Naive thymus-derived CD4-positive, alpha-beta T cell (primary cell): ENCODE data around the gene STON1. TPM values are rescaled to one million over a fixed set of nuclear protein-coding genes. Genes with fewer than 3 reads are reported as not detected.

ENCODE experiments used
- ATAC-seq: fragments of 150-1000 bp; cut with Tn5 transposase; 2 replicates; pipeline ENCODE4 v1.10.0; 2021; ENCODE audit warnings: mild to moderate bottlenecking, moderate library complexity
- CTCF ChIA-PET: fragments of 350-600 bp; sonication (Branson Sonifier 250); formaldehyde crosslinking; loops from one replicate; lab custom pipeline; 2021; ENCODE audit warnings: antibody characterized with exemption; lab: Charles Lee
- POLR2A ChIA-PET: fragments of 350-600 bp; sonication (Branson Sonifier 250); formaldehyde crosslinking; loops from one replicate; lab custom pipeline; 2021; ENCODE audit warnings: antibody characterized with exemption, inconsistent platforms; lab: Charles Lee
- DNase-seq, 9 donors: peaks; one replicate each; pipeline versions ENCODE4 v3.0.0 to v3.0.0-alpha.2; 2020 to 2022; ENCODE audit warnings: mixed read lengths in 1 of 9
- H3K27ac ChIP-seq: one replicate; pipeline ENCODE4 v1.7.0; 2013; ENCODE audit warnings: mild to moderate bottlenecking, low read depth, low read length, moderate library complexity
- H3K27me3 ChIP-seq, 2 donors: one replicate each; pipeline ENCODE4 v1.7.0; 2013; ENCODE audit warnings: low read length in 2 of 2, mild to moderate bottlenecking in 2 of 2, moderate library complexity in 2 of 2; ENCODE audit not compliant: control insufficient read depth in 2 of 2, insufficient read depth in 2 of 2
- H3K36me3 ChIP-seq, 3 experiments: 1 replicate in 2 of 3; 2 replicates in 1 of 3; pipeline ENCODE4 v1.7.0; 2013; ENCODE audit warnings: low read length in 3 of 3, mild to moderate bottlenecking in 3 of 3, moderate library complexity in 1 of 3; ENCODE audit not compliant: insufficient read depth in 3 of 3, control insufficient read depth in 2 of 3
- H3K4me1 ChIP-seq, 2 donors: one replicate each; pipeline ENCODE4 v1.7.0; 2013; ENCODE audit warnings: low read length in 2 of 2, mild to moderate bottlenecking in 2 of 2, moderate library complexity in 1 of 2; ENCODE audit not compliant: control insufficient read depth in 2 of 2, insufficient read depth in 2 of 2
- H3K4me3 ChIP-seq: 2 replicates; pipeline ENCODE4 v1.7.0; 2013; ENCODE audit warnings: mild to moderate bottlenecking, low read length
- H3K9me3 ChIP-seq, 3 experiments: 1 replicate in 2 of 3; 2 replicates in 1 of 3; pipeline ENCODE4 v1.7.0; 2013; ENCODE audit warnings: low read length in 3 of 3; ENCODE audit not compliant: control insufficient read depth in 2 of 3
- H3K27ac Mint-ChIP-seq, 9 donors: one replicate each; pipeline ENCODE4 v1.8.0; 2020 to 2022; ENCODE audit warnings: mixed read lengths in 9 of 9, mild to moderate bottlenecking in 8 of 9, moderate library complexity in 5 of 9, inconsistent platforms in 2 of 9
- H3K27me3 Mint-ChIP-seq, 5 donors: one replicate each; pipeline ENCODE4 v1.8.0; 2021 to 2022; ENCODE audit warnings: mixed read lengths in 5 of 5, mild to moderate bottlenecking in 1 of 5
- H3K36me3 Mint-ChIP-seq, 5 donors: one replicate each; pipeline ENCODE4 v1.8.0; 2020 to 2022; ENCODE audit warnings: mixed read lengths in 5 of 5, mild to moderate bottlenecking in 3 of 5, inconsistent platforms in 1 of 5
- H3K4me1 Mint-ChIP-seq, 7 donors: one replicate each; pipeline ENCODE4 v1.8.0; 2020 to 2022; ENCODE audit warnings: mixed read lengths in 7 of 7, mild to moderate bottlenecking in 3 of 7, inconsistent platforms in 1 of 7
- H3K4me3 Mint-ChIP-seq, 10 donors: one replicate each; pipeline ENCODE4 v1.8.0; 2020 to 2022; ENCODE audit warnings: mild to moderate bottlenecking in 10 of 10, mixed read lengths in 10 of 10, moderate library complexity in 6 of 10, inconsistent platforms in 2 of 10
- H3K9me3 Mint-ChIP-seq, 11 donors: one replicate each; pipeline ENCODE4 v1.8.0; 2020 to 2022; ENCODE audit warnings: mixed read lengths in 11 of 11, mild to moderate bottlenecking in 4 of 11, inconsistent platforms in 1 of 11, moderate library complexity in 1 of 11
- intact Hi-C, 2 donors: fragments of 100-400 bp; cut with micrococcal nuclease; formaldehyde crosslinking; loops; one replicate each; pipeline ENCODE4 v1.15.1; 2023
- polyA plus RNA-seq, 2 donors: library from polyadenylated mRNA; unstranded; fragments of 300-500 nt; fragmentation: Illumina TruSeq; gene quantifications; one replicate each; pipeline ENCODE4 v1.2.3, GENCODE V29; 2021
- total RNA-seq, 6 experiments: library from RNA in 5 of 6; stranded (reverse) in 5 of 6; gene quantifications; 1 replicate in 5 of 6; 2 replicates in 1 of 6; pipeline ENCODE4 v1.2.3 and lab custom pipeline; 2021 to 2026

Gene STON1
- total and polyA plus RNA-seq, 7 experiments from 2014 or later = 0.39 to 3.7 (median 1.9) TPM

GRCh38 chr2:48600204-48600813 is 70.4 kb downstream of the STON1 start:
- Histone ChIP-seq H3K9me3 (no peaks in the 10 kb centered on the region), H3K36me3 (no peaks in the 10 kb centered on the region), H3K4me1 (no peaks in the 10 kb centered on the region), H3K27me3 (no peaks in the 10 kb centered on the region), H3K27ac (no peak overlapping the region), H3K4me3 (no peak overlapping the region)
- DNase-seq = peak in 3 of 9 donors; percentile 5 to 14 (median 12)
- H3K4me1 Mint-ChIP-seq = no peaks in the 10 kb centered on the region
- no peaks in the 10 kb centered on the region for H3K36me3 Mint-ChIP-seq
- peaks cover 0 to 13% (median 5%) of the 10 kb centered on the region in 5 donors for H3K27me3 Mint-ChIP-seq
- H3K9me3 Mint-ChIP-seq = no peaks in the 10 kb centered on the region
- H3K27ac Mint-ChIP-seq = no peak overlapping the region
- ChIA-PET CTCF (no interaction called here), POLR2A (no interaction called here)
- H3K4me3 Mint-ChIP-seq = no peak overlapping the region
- no peak for ATAC-seq
- intact Hi-C loops = loop anchor here (2.0 to 5.0 kb wide), 3 partner anchors 347 to 1892 kb away; no protein-coding TSS in a partner anchor

GRCh38 chr2:48600917-48601316 is 71.0 kb downstream of the STON1 start:
- intact Hi-C loops = loop anchor here (2.0 to 5.0 kb wide), 3 partner anchors 346 to 1891 kb away; no protein-coding TSS in a partner anchor
- Histone ChIP-seq H3K27ac (no peak overlapping the region), H3K36me3 (no peaks in the 10 kb centered on the region), H3K4me3 (no peak overlapping the region), H3K4me1 (no peaks in the 10 kb centered on the region), H3K9me3 (no peaks in the 10 kb centered on the region), H3K27me3 (no peaks in the 10 kb centered on the region)
- Mint-ChIP-seq H3K27ac (no peak overlapping the region), H3K4me1 (no peaks in the 10 kb centered on the region), H3K27me3 (peaks cover 0 to 10% (median 5%) of the 10 kb centered on the region in 5 donors), H3K36me3 (no peaks in the 10 kb centered on the region), H3K4me3 (no peak overlapping the region), H3K9me3 (no peaks in the 10 kb centered on the region)
- ChIA-PET POLR2A (no interaction called here), CTCF (no interaction called here)
- ATAC-seq (no peak), DNase-seq (no peak)

- ChIA-PET POLR2A (no interaction called here), CTCF (no interaction called here)
- Mint-ChIP-seq H3K4me3 (no peak overlapping the region), H3K27ac (no peak overlapping the region), H3K27me3 (peaks cover 0 to 10% (median 5%) of the 10 kb centered on the region in 5 donors), H3K4me1 (no peaks in the 10 kb centered on the region), H3K36me3 (no peaks in the 10 kb centered on the region), H3K9me3 (no peaks in the 10 kb centered on the region)
- intact Hi-C loops = loop anchor here (2.0 to 5.0 kb wide), 3 partner anchors 346 to 1891 kb away; no protein-coding TSS in a partner anchor
- Histone ChIP-seq H3K4me1 (no peaks in the 10 kb centered on the region), H3K4me3 (no peak overlapping the region), H3K27me3 (no peaks in the 10 kb centered on the region), H3K27ac (no peak overlapping the region), H3K36me3 (no peaks in the 10 kb centered on the region), H3K9me3 (no peaks in the 10 kb centered on the region)
- ATAC-seq (no peak), DNase-seq (no peak)
Observed at GRCh38 chr2:48601349-48601748, 71.4 kb downstream of the STON1 start.

GRCh38 chr2:48605482-48606175 is 75.7 kb downstream of the STON1 start:
- Histone ChIP-seq H3K27me3 (no peaks in the 10 kb centered on the region), H3K9me3 (no peaks in the 10 kb centered on the region), H3K36me3 (no peaks in the 10 kb centered on the region), H3K4me3 (no peak overlapping the region), H3K27ac (no peak overlapping the region), H3K4me1 (no peaks in the 10 kb centered on the region)
- Mint-ChIP-seq H3K36me3 (no peaks in the 10 kb centered on the region), H3K4me3 (no peak overlapping the region), H3K27me3 (peaks cover 2 to 17% (median 9%) of the 10 kb centered on the region in 5 donors), H3K9me3 (peaks cover 0 to 2% (median 0%) of the 10 kb centered on the region in 11 donors), H3K27ac (no peak overlapping the region), H3K4me1 (no peaks in the 10 kb centered on the region)
- DNase-seq = no peak
- ATAC-seq = no peak
- ChIA-PET CTCF (no interaction called here), POLR2A (no interaction called here)
- intact Hi-C loops = no loop called here

GRCh38 chr2:48607307-48608014 is 77.5 kb downstream of the STON1 start:
- ChIA-PET POLR2A (no interaction called here), CTCF (no interaction called here)
- DNase-seq = no peak
- H3K36me3 ChIP-seq = no peaks in the 10 kb centered on the region
- H3K36me3 Mint-ChIP-seq = no peaks in the 10 kb centered on the region
- intact Hi-C loops = no loop called here
- peaks cover 0 to 3% (median 0%) of the 10 kb centered on the region in 11 donors for H3K9me3 Mint-ChIP-seq
- H3K9me3 ChIP-seq = no peaks in the 10 kb centered on the region
- H3K4me1 Mint-ChIP-seq = no peaks in the 10 kb centered on the region
- H3K4me1 ChIP-seq = no peaks in the 10 kb centered on the region
- H3K27ac Mint-ChIP-seq = no peak overlapping the region
- no peak overlapping the region for H3K4me3 Mint-ChIP-seq
- no peak for ATAC-seq
- H3K4me3 ChIP-seq = no peak overlapping the region
- no peak overlapping the region for H3K27ac ChIP-seq
- no peaks in the 10 kb centered on the region for H3K27me3 ChIP-seq
- peaks cover 2 to 26% (median 13%) of the 10 kb centered on the region in 5 donors for H3K27me3 Mint-ChIP-seq

GRCh38 chr2:48613211-48613610 is 83.3 kb downstream of the STON1 start:
- Histone ChIP-seq H3K36me3 (no peaks in the 10 kb centered on the region), H3K27ac (no peak overlapping the region), H3K4me3 (no peak overlapping the region), H3K4me1 (no peaks in the 10 kb centered on the region), H3K9me3 (no peaks in the 10 kb centered on the region), H3K27me3 (no peaks in the 10 kb centered on the region)
- ChIA-PET CTCF (interaction anchor here (0.6 kb wide), 1 partner anchor 1791 kb away, joined by 3 read pairs; no protein-coding TSS in a partner anchor), POLR2A (no interaction called here)
- intact Hi-C loops = no loop called here
- no peak overlapping the region for H3K27ac Mint-ChIP-seq
- peaks cover 0 to 6% (median 0%) of the 10 kb centered on the region in 11 donors for H3K9me3 Mint-ChIP-seq
- DNase-seq (no peak), ATAC-seq (no peak)
- H3K4me3 Mint-ChIP-seq = no peak overlapping the region
- no peaks in the 10 kb centered on the region for H3K36me3 Mint-ChIP-seq
- H3K4me1 Mint-ChIP-seq = no peaks in the 10 kb centered on the region
- peaks cover 2 to 23% (median 12%) of the 10 kb centered on the region in 5 donors for H3K27me3 Mint-ChIP-seq
